Measurements from ENCODE around the gene KCNK7.

DNA sequence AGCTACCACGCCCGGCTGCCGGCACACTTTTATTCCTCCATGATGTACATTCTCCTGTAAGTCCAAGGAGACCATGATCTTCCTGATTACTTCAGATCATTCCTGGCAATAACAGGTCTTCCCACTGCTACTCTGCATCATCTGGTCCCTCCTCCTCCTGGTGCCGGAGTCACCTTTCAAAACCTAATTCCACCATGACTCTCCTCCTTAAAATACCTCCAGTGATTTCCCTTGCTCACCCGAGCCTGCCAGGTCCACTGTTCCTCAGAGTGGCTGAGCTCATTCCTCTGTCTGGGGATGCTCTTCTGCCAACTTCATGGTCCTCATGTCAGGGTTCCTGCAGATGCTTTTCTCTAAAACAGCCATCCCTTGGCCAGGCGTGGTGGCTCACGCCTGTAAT, 33.6 kb downstream of the KCNK7 start:
- TF ChIP-seq POLR2A (IDR thresholded peaks at IDR 0.05), result no peak
- TF ChIP-seq, protein P1, sequence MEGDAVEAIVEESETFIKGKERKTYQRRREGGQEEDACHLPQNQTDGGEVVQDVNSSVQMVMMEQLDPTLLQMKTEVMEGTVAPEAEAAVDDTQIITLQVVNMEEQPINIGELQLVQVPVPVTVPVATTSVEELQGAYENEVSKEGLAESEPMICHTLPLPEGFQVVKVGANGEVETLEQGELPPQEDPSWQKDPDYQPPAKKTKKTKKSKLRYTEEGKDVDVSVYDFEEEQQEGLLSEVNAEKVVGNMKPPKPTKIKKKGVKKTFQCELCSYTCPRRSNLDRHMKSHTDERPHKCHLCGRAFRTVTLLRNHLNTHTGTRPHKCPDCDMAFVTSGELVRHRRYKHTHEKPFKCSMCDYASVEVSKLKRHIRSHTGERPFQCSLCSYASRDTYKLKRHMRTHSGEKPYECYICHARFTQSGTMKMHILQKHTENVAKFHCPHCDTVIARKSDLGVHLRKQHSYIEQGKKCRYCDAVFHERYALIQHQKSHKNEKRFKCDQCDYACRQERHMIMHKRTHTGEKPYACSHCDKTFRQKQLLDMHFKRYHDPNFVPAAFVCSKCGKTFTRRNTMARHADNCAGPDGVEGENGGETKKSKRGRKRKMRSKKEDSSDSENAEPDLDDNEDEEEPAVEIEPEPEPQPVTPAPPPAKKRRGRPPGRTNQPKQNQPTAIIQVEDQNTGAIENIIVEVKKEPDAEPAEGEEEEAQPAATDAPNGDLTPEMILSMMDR (IDR thresholded peaks at IDR 0.05), result no peak
- no peak for TF ChIP-seq POLR2AphosphoS5 (IDR thresholded peaks at IDR 0.05)
